Right atrium auricular region (tissue), 2 donors: Measurements from ENCODE around the gene PIGR. TPM values are rescaled to one million over a fixed set of nuclear protein-coding genes. Genes with fewer than 3 reads are reported as not detected.

ENCODE experiments used
- DNase-seq: peaks from one replicate; pipeline ENCODE4 v3.0.0-alpha.2; 2019; ENCODE audit warnings: low spot score
- H3K27ac ChIP-seq, 2 donors: fragments of 200-600 bp; sonication (generic); 1 replicate in 1 of 2; 2 replicates in 1 of 2; pipeline ENCODE4 v1.5.1; 2016 to 2019
- H3K27me3 ChIP-seq, 2 donors: fragments of 200-600 bp; sonication (generic); one replicate each; pipeline versions ENCODE4 v1.5.1 to v1.6.0; 2017 to 2019
- H3K36me3 ChIP-seq: fragments of 200-600 bp; sonication (generic); one replicate; pipeline ENCODE4 v1.5.1; 2016
- H3K4me1 ChIP-seq, 2 donors: fragments of 200-600 bp; sonication (generic); one replicate each; pipeline versions ENCODE4 v1.5.1 to v1.6.0; 2017 to 2019
- H3K4me3 ChIP-seq, 2 donors: fragments of 200-600 bp; sonication (generic); 1 replicate in 1 of 2; 2 replicates in 1 of 2; pipeline ENCODE4 v1.5.1; 2017 to 2019; ENCODE audit warnings: mild to moderate bottlenecking in 1 of 2, moderate library complexity in 1 of 2
- H3K9me3 ChIP-seq, 2 donors: fragments of 200-600 bp; sonication (generic); one replicate each; pipeline ENCODE4 v1.5.1; 2019
- CTCF ChIP-seq, 2 donors: fragments of 200-600 bp; sonication (generic); IDR thresholded peaks; one replicate each; pipeline ENCODE4 v1.5.1; 2019; ENCODE audit warnings: antibody characterized with exemption in 2 of 2
- total RNA-seq, 2 donors: library from RNA; depleted of rRNA; stranded (reverse); fragments of >200 nt; gene quantifications; one replicate each; pipeline ENCODE4 v1.1.0, GENCODE V29; 2016

Gene PIGR
- total RNA-seq, 2 donors from 2014 or later: not detected

GRCh38 chr1:206904423-206905142 is 41.7 kb downstream of the PIGR start:
- Histone ChIP-seq H3K27ac (peak overlapping the region in 1 of 2 donors; percentile 62), H3K4me1 (peaks cover 0 to 7% of the 10 kb centered on the region in 2 donors), H3K4me3 (no peak overlapping the region), H3K9me3 (no peaks in the 10 kb centered on the region), H3K36me3 (no peaks in the 10 kb centered on the region), H3K27me3 (no peaks in the 10 kb centered on the region)
- no peak for DNase-seq
- no peak for TF ChIP-seq CTCF (IDR thresholded peaks at IDR 0.05)

GRCh38 chr1:206903687-206904086 is 42.6 kb downstream of the PIGR start:
- Histone ChIP-seq H3K36me3 (no peaks in the 10 kb centered on the region), H3K9me3 (no peaks in the 10 kb centered on the region), H3K27ac (peak overlapping the region in 1 of 2 donors; percentile 62), H3K4me1 (no peaks in the 10 kb centered on the region), H3K27me3 (no peaks in the 10 kb centered on the region), H3K4me3 (no peak overlapping the region)
- no peak for TF ChIP-seq CTCF (IDR thresholded peaks at IDR 0.05)
- DNase-seq: no peak

GRCh38 chr1:206902702-206903101 is 43.6 kb downstream of the PIGR start:
- H3K9me3 ChIP-seq: no peaks in the 10 kb centered on the region
- no peaks in the 10 kb centered on the region for H3K4me1 ChIP-seq
- DNase-seq: no peak
- no peak for TF ChIP-seq CTCF (IDR thresholded peaks at IDR 0.05)
- no peak overlapping the region for H3K27ac ChIP-seq
- H3K27me3 ChIP-seq: no peaks in the 10 kb centered on the region
- no peak overlapping the region for H3K4me3 ChIP-seq
- H3K36me3 ChIP-seq: no peaks in the 10 kb centered on the region

- no peaks in the 10 kb centered on the region for H3K4me1 ChIP-seq
- no peaks in the 10 kb centered on the region for H3K9me3 ChIP-seq
- H3K27me3 ChIP-seq: no peaks in the 10 kb centered on the region
- H3K36me3 ChIP-seq: no peaks in the 10 kb centered on the region
- no peak overlapping the region for H3K27ac ChIP-seq
- no peak for DNase-seq
- no peak for TF ChIP-seq CTCF (IDR thresholded peaks at IDR 0.05)
- no peak overlapping the region for H3K4me3 ChIP-seq
These were observed 44.3 kb downstream of the PIGR start for GRCh38 chr1:206901944-206902343.

- no peak overlapping the region for H3K27ac ChIP-seq
- peak; percentile 43 for DNase-seq
- H3K36me3 ChIP-seq: no peaks in the 10 kb centered on the region
- H3K9me3 ChIP-seq: no peaks in the 10 kb centered on the region
- no peaks in the 10 kb centered on the region for H3K27me3 ChIP-seq
- no peak overlapping the region for H3K4me3 ChIP-seq
- no peaks in the 10 kb centered on the region for H3K4me1 ChIP-seq
- TF ChIP-seq CTCF (IDR thresholded peaks at IDR 0.05): no peak
These were observed 46.1 kb downstream of the PIGR start for GRCh38 chr1:206900149-206900548.

- Histone ChIP-seq H3K4me1 (no peaks in the 10 kb centered on the region), H3K27me3 (no peaks in the 10 kb centered on the region), H3K27ac (no peak overlapping the region), H3K9me3 (no peaks in the 10 kb centered on the region), H3K4me3 (no peak overlapping the region), H3K36me3 (no peaks in the 10 kb centered on the region)
- no peak for TF ChIP-seq CTCF (IDR thresholded peaks at IDR 0.05)
- DNase-seq: no peak
These were observed 46.5 kb downstream of the PIGR start for GRCh38 chr1:206899717-206900116.
